H1 (cell line): ENCODE data around the gene ANO2. TPM values are rescaled to one million over a fixed set of nuclear protein-coding genes. Genes with fewer than 3 reads are reported as not detected.

ENCODE experiments used
- CTCF ChIA-PET: fragments of 300-600 bp; sonication (Branson Sonifier 250); formaldehyde crosslinking; loops from one replicate; lab custom pipeline; 2021; ENCODE audit not compliant: partially characterized antibody; lab: Charles Lee
- POLR2A ChIA-PET: fragments of 300-600 bp; sonication (Branson Sonifier 250); formaldehyde crosslinking; loops from one replicate; lab custom pipeline; 2021; ENCODE audit warnings: inconsistent platforms; ENCODE audit not compliant: partially characterized antibody; lab: Charles Lee
- DNase-seq, 2 experiments: peaks; one replicate each; pipeline versions ENCODE4 v3.0.0 to v3.0.0-alpha.2; 2010 to 2022; ENCODE audit warnings: low spot score in 2 of 2, low read depth in 1 of 2, mixed read lengths in 1 of 2
- FAIRE-seq: peaks from 2 replicates; lab custom pipeline; 2011; peaks lifted over from hg19 to GRCh38; lab: Jason Lieb, UNC
- H2AFZ ChIP-seq: 2 replicates; pipeline ENCODE4 v1.8.1; 2012; ENCODE audit warnings: low read length, inconsistent platforms
- H2AK5ac ChIP-seq: 2 replicates; pipeline ENCODE4 v1.6.1; 2013; ENCODE audit warnings: low read depth, low read length
- H2BK120ac ChIP-seq: replicated peaks from 2 replicates; pipeline ENCODE3; 2013; ENCODE audit warnings: low read depth, low read length, inconsistent platforms
- H2BK12ac ChIP-seq: 2 replicates; pipeline ENCODE4 v1.6.1; 2013; ENCODE audit warnings: low read depth, low read length
- H2BK15ac ChIP-seq: 2 replicates; pipeline ENCODE4 v1.6.1; 2013; ENCODE audit warnings: low read length
- H2BK20ac ChIP-seq: 2 replicates; pipeline ENCODE4 v1.6.1; 2013; ENCODE audit warnings: low read length
- H2BK5ac ChIP-seq: 2 replicates; pipeline ENCODE4 v1.6.1; 2013; ENCODE audit warnings: low read depth, low read length
- H3K14ac ChIP-seq: 2 replicates; pipeline ENCODE4 v1.6.1; 2013; ENCODE audit warnings: inconsistent platforms; ENCODE audit not compliant: insufficient read length
- H3K18ac ChIP-seq: 2 replicates; pipeline ENCODE4 v1.6.1; 2013; ENCODE audit warnings: low read length; ENCODE audit errors: extremely low read depth
- H3K23ac ChIP-seq: 2 replicates; pipeline ENCODE4 v1.6.1; 2013; ENCODE audit warnings: inconsistent platforms; ENCODE audit not compliant: insufficient read length
- H3K23me2 ChIP-seq: 2 replicates; pipeline ENCODE4 v1.6.1; 2013; ENCODE audit warnings: low read depth, low read length
- H3K27ac ChIP-seq: 2 replicates; pipeline ENCODE4 v1.6.1; 2011; ENCODE audit warnings: low read depth, low read length, inconsistent platforms
- H3K27me3 ChIP-seq, 4 experiments: replicated peaks in 1 of 4; 1 replicate in 1 of 4; 2 replicates in 3 of 4; pipeline versions ENCODE4 v1.6.1 to v1.8.1; 2011 to 2013; ENCODE audit warnings: low read length in 3 of 4, mild to moderate bottlenecking in 3 of 4, inconsistent platforms in 2 of 4, mixed read lengths in 2 of 4, moderate library complexity in 1 of 4; ENCODE audit not compliant: control insufficient read depth in 3 of 4, insufficient read depth in 3 of 4; ENCODE audit errors: extremely low read depth in 1 of 4
- H3K36me3 ChIP-seq, 4 experiments: 2 replicates each; pipeline versions ENCODE4 v1.6.1 to v1.8.1; 2011 to 2013; ENCODE audit warnings: mild to moderate bottlenecking in 4 of 4, low read length in 3 of 4, moderate library complexity in 2 of 4, control low read depth in 1 of 4, inconsistent platforms in 1 of 4; ENCODE audit not compliant: insufficient read depth in 4 of 4, control insufficient read depth in 2 of 4
- H3K4ac ChIP-seq: replicated peaks from 2 replicates; pipeline ENCODE3; 2013; ENCODE audit warnings: low read length, low read depth, mixed read lengths, inconsistent platforms; ENCODE audit not compliant: insufficient read length
- H3K4me1 ChIP-seq, 4 experiments: replicated peaks in 1 of 4; 1 replicate in 1 of 4; 2 replicates in 3 of 4; pipeline versions ENCODE4 v1.6.1 to v1.8.1; 2011 to 2013; ENCODE audit warnings: low read length in 3 of 4, inconsistent platforms in 2 of 4, mixed read lengths in 1 of 4; ENCODE audit not compliant: insufficient read depth in 4 of 4, control insufficient read depth in 3 of 4
- H3K4me2 ChIP-seq, 2 experiments: 2 replicates each; pipeline versions ENCODE4 v1.6.1 to v1.8.1; 2011 to 2013; ENCODE audit warnings: low read depth in 2 of 2, low read length in 2 of 2, control low read depth in 1 of 2, inconsistent platforms in 1 of 2, mild to moderate bottlenecking in 1 of 2; ENCODE audit not compliant: insufficient read depth in 1 of 2
- H3K4me3 ChIP-seq, 4 experiments: fragments of 200-600, 300-600 bp in 1 of 4; sonication (generic), shearing (Covaris generic), sonication (Bioruptor Twin) in 1 of 4; 2 replicates each; pipeline versions ENCODE4 v1.5.1 to v1.8.1; 2011 to 2016; ENCODE audit warnings: low read length in 4 of 4, low read depth in 3 of 4, control low read depth in 2 of 4, inconsistent platforms in 2 of 4, mild to moderate bottlenecking in 2 of 4, mixed read lengths in 1 of 4, moderate library complexity in 1 of 4; ENCODE audit not compliant: insufficient read depth in 2 of 4; ENCODE audit errors: extremely low read depth in 1 of 4
- H3K56ac ChIP-seq: replicated peaks from 2 replicates; pipeline ENCODE3; 2013; ENCODE audit warnings: low read depth, mild to moderate bottlenecking, mixed read lengths, low read length, inconsistent platforms; ENCODE audit not compliant: insufficient read length
- H3K79me1 ChIP-seq: 2 replicates; pipeline ENCODE4 v1.6.1; 2013; ENCODE audit warnings: low read depth, low read length, control low read depth
- H3K79me2 ChIP-seq, 2 experiments: 2 replicates each; pipeline versions ENCODE4 v1.6.1 to v1.8.1; 2012 to 2013; ENCODE audit warnings: low read length in 2 of 2, mild to moderate bottlenecking in 2 of 2, inconsistent platforms in 1 of 2; ENCODE audit not compliant: insufficient read depth in 2 of 2, control insufficient read depth in 1 of 2
- H3K9ac ChIP-seq, 4 experiments: replicated peaks in 1 of 4; 1 replicate in 1 of 4; 2 replicates in 3 of 4; pipeline versions ENCODE4 v1.6.1 to v1.8.1; 2011 to 2013; ENCODE audit warnings: low read depth in 3 of 4, low read length in 3 of 4, control low read depth in 2 of 4, mild to moderate bottlenecking in 2 of 4, moderate library complexity in 2 of 4, inconsistent platforms in 1 of 4; ENCODE audit errors: extremely low read depth in 1 of 4
- H3K9me3 ChIP-seq, 2 experiments: 2 replicates each; pipeline versions ENCODE4 v1.6.1 to v1.8.1; 2012 to 2013; ENCODE audit warnings: mild to moderate bottlenecking in 2 of 2, moderate library complexity in 2 of 2, control low read depth in 1 of 2, inconsistent platforms in 1 of 2, low read depth in 1 of 2, low read length in 1 of 2, mixed read lengths in 1 of 2; ENCODE audit not compliant: insufficient read depth in 2 of 2
- H4K20me1 ChIP-seq, 2 experiments: replicated peaks in 1 of 2; 2 replicates each; pipeline versions ENCODE3 to v1.8.1; 2011 to 2013; ENCODE audit warnings: inconsistent platforms in 2 of 2, low read length in 2 of 2, mild to moderate bottlenecking in 1 of 2; ENCODE audit not compliant: insufficient read depth in 2 of 2, control insufficient read depth in 1 of 2
- H4K5ac ChIP-seq: 2 replicates; pipeline ENCODE4 v1.6.1; 2013; ENCODE audit warnings: low read length, low read depth, mixed read lengths, inconsistent platforms; ENCODE audit not compliant: insufficient read length
- H4K8ac ChIP-seq: 2 replicates; pipeline ENCODE4 v1.8.0; 2013; ENCODE audit warnings: mild to moderate bottlenecking, moderate library complexity, low read length, inconsistent platforms; ENCODE audit not compliant: insufficient read depth; ENCODE audit errors: extremely low read depth
- H4K91ac ChIP-seq: replicated peaks from 2 replicates; pipeline ENCODE3; 2013; ENCODE audit warnings: low read length, mixed read lengths, inconsistent platforms; ENCODE audit not compliant: insufficient read length
- SAP30 ChIP-seq: fragments of 300-600 bp; sonication (generic); IDR thresholded peaks from 2 replicates; pipeline ENCODE4 v1.7.1; 2012; ENCODE audit warnings: low read length, moderate library complexity, mild to moderate bottlenecking, inconsistent platforms; ENCODE audit not compliant: insufficient read depth, insufficient replicate concordance
- WGBS, 2 experiments: shearing (Covaris generic) in 1 of 2; methylation state at CpG; one replicate each; pipeline versions ENCODE4 v1.1.6 to v1.1.7; 2013 to 2015; ENCODE audit warnings: low lambda C conversion rate in 2 of 2, mixed read lengths in 2 of 2, inconsistent platforms in 1 of 2, low coverage in 1 of 2, missing lambda C conversion rate in 1 of 2; ENCODE audit not compliant: insufficient replicate concordance in 2 of 2, insufficient coverage in 1 of 2, insufficient read length in 1 of 2; ENCODE audit errors: extremely low coverage in 1 of 2, missing lambda C conversion rate in 1 of 2; 5-methylcytosine and 5-hydroxymethylcytosine counted together
- polyA plus RNA-seq, 7 experiments: library from polyadenylated mRNA; depleted of rRNA in 3 of 7; stranded (reverse) in 5 of 7; unstranded in 2 of 7; fragments of >200 nt in 5 of 7; fragments of 200-250 nt in 2 of 7; gene quantifications; 1 replicate in 5 of 7; 2 replicates in 1 of 7; 4 replicates in 1 of 7; pipeline versions ENCODE4 v1.2.1 to v1.2.3, GENCODE V29; 2011 to 2013; ENCODE audit warnings: missing spikeins in 2 of 7, mixed read lengths in 2 of 7
- total RNA-seq: library from RNA; stranded (reverse); fragmentation: NEBNext Ultra II Directional; extraction: Animal tissue kit (Norgen Biotek cat#: 25700); gene quantifications from 2 replicates; pipeline ENCODE4 v1.2.1, GENCODE V29; 2021

Gene ANO2
- total and polyA plus RNA-seq, 2 of the 8 experiments (the other 6 are each of a cell fraction or from before 2014, with no cell fraction given), result 1.9 to 5.5 TPM

- Histone ChIP-seq H3K36me3 (no peaks in the 10 kb centered on the region), H4K5ac (no peak overlapping the region), H4K91ac (no peak overlapping the region), H3K9me3 (no peaks in the 10 kb centered on the region), H3K56ac (no peak overlapping the region), H4K8ac (no peak overlapping the region), H2AFZ (no peak overlapping the region), H3K4me1 (peaks cover 0 to 15% (median 4%) of the 10 kb centered on the region in 4 experiments; a peak in 5 of 7 replicates), H2AK5ac (no peak overlapping the region), H3K23me2 (no peaks in the 10 kb centered on the region), H3K27ac (no peak overlapping the region), H2BK5ac (no peak overlapping the region), H3K4ac (no peak overlapping the region), H2BK12ac (no peak overlapping the region), H3K14ac (no peak overlapping the region), H3K79me1 (no peaks in the 10 kb centered on the region), H3K4me3 (no peak overlapping the region), H3K79me2 (no peaks in the 10 kb centered on the region), H2BK20ac (no peak overlapping the region), H2BK15ac (no peak overlapping the region), H2BK120ac (no peak overlapping the region), H3K4me2 (no peak overlapping the region), H3K18ac (no peak overlapping the region), H3K27me3 (no peaks in the 10 kb centered on the region), H3K9ac (no peak overlapping the region), H3K23ac (no peak overlapping the region), H4K20me1 (no peaks in the 10 kb centered on the region)
- 88% methylated on average over 1 of the region's 1 CpG; no CpG with 5 or more reads in 1 of the 2 experiments for WGBS, 2 experiments
- no peak for FAIRE-seq
- DNase-seq, result no peak
- ChIA-PET CTCF (interaction anchor here (0.7 to 1.8 kb wide), 10 partner anchors 11 to 443 kb away, joined by 3 to 10 read pairs (median 3); no protein-coding TSS in a partner anchor), POLR2A (no interaction called here)
- TF ChIP-seq SAP30, result no peak
Observed at GRCh38 chr12:5871741-5872140, 73.3 kb downstream of the ANO2 start.
